Activated CD8-positive, alpha-beta memory T cell treated with anti-CD3 and anti-CD28 coated beads, Interleukin-2, amount 50 U/mL, for 24 hours (primary cell): ENCODE results near the gene GALNT15.

Experiments used
- DNase-seq: peaks from one replicate; pipeline ENCODE4 v3.0.0-alpha.2; 2020; ENCODE audit errors: extremely low read depth

The GALNT15 gene

DNA sequence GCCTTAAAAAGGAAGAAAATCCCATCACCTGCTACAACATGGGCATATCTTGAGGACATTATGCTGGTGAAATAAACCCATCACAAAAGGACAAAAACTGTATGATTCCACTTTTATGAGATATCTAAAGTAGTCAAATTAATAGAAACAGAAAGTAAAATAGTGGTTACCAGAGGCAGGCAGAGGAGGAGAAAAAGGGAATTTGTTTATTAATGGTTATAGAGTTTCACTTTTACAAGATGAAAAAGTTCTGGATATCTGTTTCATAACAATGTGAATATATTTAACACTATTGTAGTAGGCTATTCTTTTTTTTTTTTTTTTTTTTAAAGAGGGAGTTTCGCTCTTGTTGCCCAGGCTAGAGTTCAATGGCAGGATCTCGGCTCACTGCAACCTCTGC, 49.8 kb downstream of the GALNT15 start:
- DNase-seq, result no peak

DNA sequence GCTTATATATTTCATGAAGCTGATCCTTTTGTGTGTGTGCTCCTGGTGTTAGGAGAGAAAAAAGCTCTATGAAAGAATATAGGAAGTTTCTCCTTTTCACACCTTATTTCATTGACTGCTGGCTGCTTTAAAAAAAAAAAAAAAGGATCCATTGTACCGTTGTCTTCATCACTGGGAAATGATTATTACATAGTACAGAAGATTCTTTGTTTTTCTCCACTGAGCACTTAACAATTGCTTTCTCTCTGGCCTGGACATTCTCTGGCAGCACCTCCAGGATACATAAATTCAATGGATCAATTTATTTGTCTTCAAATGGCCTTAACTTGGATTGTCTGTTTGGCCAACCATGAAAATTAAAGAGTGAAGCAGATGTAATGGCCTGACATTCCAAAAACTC, 53.1 kb downstream of the GALNT15 start:
- DNase-seq, result no peak

- DNase-seq, result no peak
Observed at GRCh38 chr3:16229681-16230080, 55.2 kb downstream of the GALNT15 start.

DNA sequence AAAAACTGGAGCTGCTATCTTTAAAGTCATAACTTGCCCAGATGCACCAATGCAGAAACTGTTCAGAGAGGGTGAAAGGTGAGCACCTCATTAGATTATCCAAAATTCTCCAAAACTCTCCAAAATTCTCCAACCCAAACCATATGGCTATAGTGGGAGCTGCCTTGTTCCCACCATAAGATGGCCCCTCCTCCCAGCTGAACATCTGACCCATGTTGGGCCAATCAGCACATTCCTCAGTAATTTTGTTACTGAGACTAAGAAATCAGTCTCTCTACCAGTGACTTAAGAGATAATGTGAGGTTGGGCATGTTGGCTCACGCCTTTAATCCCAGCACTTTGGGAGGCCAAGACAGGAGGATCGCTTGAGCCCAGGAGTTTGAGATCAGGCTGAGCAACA, 57.5 kb downstream of the GALNT15 start:
- no peak for DNase-seq

GRCh38 chr3:16233806-16234205, 59.3 kb downstream of the GALNT15 start:
- DNase-seq, result no peak

DNA sequence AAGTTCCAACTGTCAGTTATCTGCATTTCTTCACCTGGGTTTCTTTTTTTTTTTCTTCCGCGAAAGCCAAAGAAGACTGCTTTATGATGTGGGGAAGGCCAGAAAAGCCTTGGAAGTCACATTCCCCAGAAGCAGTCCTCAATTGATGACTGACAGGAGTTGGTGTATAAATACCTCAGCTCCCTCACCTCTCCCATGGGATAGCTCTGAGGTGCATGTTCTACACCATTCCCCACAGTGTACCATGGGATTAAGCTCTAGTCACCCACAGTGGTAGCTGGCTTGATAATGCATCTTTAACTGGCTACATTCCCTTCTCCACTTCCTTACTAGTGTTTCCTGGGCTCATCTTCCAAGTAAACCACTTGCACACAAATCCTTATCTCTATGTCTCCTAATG, 59.8 kb downstream of the GALNT15 start:
- no peak for DNase-seq

GRCh38 chr3:16236030-16236639, 61.7 kb downstream of the GALNT15 start:
- no peak for DNase-seq

- no peak for DNase-seq
Observed at GRCh38 chr3:16236856-16237393, 62.4 kb downstream of the GALNT15 start.

GRCh38 chr3:16239086-16239770, 64.7 kb downstream of the GALNT15 start:
- no peak for DNase-seq

DNA sequence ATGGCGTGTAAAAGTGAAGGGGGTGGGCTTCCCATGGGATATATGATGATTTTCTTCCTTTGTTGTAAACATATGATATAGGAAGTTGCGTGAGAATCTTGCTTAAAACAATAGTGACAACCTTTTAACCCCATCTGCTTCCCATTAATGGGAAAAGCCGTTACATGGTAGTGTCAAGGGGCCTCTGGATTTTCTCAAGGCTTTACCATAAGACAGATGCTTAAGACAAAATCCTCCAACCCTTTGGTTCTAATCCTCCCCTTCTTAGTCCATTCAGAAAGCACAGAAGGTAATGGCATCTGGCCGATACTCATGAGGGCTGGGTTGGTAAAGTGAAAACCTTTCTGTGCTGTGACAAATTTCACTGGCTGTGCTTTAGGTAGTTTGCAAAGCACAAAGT, 65.3 kb downstream of the GALNT15 start:
- no peak for DNase-seq

DNA sequence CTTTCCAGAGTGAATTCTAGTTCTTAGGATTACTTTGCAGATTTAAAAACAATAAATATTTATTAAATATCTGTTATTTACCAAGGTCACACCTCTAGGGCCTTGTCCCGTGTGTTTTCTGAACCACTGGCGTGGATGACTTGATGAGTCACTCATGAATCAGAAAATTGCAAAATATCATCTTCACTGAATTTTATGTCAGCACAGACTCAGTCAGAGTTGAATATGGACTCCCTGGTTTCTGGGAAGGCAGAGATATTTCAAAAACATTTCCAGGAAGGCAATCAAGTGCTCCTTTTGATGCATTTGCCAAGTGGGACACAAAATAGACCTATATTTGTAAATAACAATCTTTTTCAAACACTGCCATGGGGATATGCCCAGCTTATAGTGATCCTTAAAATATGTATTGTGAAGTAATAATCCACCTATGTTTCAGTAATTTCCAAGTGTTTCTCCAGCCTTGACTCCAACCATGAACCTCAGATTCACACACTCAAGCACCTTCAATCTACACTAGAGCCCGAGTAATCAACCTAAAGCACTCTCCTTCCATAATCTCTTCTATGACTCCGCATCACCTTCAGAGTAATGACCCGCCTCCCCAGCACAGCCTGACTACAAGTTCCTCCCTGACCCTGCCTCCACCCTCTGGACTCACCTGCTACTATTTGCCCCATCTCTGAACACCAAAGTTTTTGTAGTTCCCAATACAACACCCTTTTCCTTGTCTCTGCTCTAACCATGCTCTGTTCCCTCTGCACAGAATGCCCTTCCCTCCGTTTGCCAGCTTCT, 65.9 kb downstream of the GALNT15 start:
- DNase-seq, result no peak

DNA sequence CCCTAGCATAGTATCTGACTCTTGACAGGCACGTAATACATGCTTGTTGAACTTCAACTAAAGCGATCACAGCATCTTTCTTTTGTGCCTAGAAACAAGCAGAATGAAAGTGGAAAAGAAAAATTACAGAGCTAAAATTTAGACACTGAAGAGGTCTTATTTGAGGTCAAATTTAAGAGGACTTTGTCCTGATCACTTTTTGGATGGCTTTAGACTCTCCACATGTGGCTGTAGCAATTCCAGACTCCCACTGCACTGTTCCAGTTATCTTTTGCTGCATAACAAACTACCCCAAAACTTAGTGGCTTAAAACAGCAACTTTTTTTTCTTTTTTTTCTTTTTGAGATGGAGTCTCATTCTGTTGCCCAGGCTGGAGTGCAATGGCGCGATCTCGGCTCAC, 66.7 kb downstream of the GALNT15 start:
- DNase-seq, result no peak

DNA sequence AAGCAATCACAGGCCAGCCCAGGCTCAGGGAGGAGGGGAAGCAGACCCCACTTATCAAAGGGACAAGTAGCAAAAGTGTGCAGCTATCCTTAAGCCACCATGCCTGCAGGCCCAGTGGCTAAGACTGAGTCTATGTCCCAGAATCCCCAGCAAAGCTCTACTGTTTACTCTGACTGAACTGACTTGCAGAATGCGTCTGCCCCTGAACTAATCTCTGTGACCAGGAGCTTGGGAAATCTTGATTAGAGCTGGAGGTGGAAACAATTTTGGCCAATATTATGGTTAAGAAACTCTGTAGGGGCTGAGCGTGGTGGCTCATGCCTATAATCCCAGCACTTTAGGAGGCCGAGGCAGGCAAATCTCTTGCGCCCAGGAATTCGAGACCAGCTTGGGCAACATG, 67.7 kb downstream of the GALNT15 start:
- no peak for DNase-seq

DNA sequence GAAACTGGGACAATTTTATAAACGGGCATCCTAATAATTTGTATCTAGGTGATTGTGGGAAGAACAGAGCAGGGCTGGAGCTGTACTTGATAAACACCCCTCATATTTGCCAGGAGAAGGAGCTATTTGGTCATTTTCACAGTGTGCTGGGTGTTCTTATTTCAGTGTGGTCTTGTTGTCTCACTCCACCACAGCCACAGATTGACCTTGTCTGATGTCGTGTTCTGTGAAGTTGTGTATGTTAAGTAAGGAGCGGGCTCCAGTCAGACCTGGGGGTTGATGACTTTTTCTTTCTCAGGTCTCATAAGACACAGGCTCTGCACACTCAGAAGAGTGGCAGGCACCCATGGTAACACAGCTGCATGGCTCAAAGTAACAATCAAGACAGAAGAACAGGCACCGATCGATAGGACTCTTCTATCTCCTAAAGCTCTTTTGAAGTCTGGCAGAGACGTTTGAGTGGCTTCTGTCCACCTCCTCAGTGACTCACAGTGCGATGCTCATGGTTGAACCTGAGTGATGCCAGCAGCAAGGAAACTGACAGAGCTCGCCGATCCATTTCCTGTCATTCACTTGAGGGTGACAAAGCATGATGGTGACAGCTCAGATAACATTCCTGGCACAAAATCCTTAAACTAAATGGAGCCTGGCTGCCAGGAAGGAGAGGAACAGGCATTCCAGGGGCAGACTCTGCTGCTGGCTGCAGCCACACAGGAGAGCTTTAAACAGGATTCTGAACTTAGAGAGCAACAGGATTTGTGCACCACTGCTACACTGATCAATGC, 69.4 kb downstream of the GALNT15 start:
- DNase-seq, result no peak

DNA sequence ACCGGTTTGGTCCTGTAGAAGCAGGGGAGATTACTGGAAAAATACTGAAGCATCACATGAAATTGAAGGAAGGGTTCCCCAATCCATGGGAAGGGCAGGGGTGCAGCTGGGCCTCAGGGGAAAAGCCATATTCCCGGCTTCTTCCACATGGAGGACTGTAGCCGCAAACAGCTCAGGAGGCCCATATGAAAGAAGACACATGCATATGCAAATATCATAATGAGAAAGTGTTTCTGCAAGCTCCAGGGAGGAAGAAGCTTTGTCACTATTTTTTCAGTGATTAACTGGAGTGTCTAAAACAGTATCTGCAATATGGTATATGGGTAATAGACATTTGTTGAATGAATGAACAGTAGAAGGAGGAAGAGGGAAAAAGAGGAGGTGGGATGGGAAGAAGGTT, 71.1 kb downstream of the GALNT15 start:
- DNase-seq, result no peak

DNA sequence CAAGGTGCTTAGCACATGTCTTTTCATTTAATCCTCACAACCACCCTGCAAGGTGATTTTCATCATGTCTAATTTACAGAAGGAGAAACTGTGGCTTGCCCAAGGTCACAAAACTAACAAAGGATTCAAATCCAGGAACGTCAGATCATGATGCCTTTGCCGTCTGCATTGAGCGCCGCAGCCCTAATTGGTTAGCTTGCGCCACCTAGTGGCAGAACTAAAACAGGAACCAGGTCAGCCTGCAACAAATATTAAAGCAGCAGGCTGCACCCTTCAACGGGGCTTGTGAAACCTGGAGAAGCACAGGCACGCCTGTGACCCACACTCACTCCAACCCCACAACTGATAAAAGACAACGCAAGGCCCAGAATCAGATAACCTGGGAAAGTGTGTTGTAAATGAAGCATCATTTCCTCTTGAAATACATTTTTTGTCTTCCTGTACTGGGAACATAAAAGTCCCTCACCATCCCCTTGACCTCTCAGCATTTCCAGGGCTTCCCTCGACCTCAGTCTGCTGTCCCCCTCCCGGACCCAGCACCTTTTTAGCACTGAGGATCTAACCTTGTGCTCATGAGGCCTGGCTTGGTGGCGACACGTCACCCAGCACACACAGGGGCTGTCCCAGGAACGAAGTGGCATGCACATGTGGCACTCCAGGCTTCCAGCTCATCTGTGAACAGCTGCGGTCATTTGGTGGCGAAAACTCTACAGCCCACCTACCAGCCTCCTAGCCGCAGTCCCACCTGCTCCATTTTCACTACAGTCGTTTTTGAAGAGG, 73.0 kb downstream of the GALNT15 start:
- peak; percentile 46 for DNase-seq

DNA sequence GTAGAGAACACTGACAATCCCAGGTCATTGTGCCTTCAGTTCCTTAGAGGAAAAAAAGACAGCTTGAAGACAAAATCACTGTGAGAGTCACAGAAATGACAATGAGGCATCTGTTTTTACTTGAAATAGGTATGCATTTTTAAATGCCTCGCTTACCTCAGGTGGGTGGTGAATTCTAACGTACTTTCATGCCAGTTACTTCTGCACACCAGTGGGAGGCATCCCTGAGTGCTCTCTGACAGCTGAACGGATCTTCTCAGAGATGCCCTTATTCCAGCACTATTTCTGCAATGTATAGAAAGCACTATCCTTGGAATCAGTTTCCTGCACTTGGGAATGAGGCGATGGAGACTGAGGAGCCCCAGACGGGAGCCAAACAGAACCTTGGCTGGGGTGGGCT, 74.1 kb downstream of the GALNT15 start:
- no peak for DNase-seq

DNA sequence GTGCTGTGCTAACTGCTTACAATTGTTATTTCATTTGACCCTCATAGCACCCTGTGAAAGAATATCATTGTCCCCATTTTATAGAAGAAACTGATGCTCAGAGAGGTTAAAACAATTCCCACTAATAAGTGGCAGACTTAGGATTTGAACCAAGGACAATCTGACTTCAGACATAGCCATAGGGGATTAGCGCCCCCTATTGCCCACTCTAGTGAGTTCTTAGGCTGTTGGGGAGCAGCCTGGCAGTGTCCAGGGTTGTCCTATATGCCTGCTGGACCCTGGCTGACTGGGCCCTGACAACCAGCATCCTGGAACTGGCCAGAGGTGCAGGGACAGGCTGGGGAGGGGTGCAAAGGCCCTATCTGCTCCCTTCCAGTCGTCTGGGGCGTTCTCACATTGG, 74.9 kb downstream of the GALNT15 start:
- DNase-seq, result no peak

DNA sequence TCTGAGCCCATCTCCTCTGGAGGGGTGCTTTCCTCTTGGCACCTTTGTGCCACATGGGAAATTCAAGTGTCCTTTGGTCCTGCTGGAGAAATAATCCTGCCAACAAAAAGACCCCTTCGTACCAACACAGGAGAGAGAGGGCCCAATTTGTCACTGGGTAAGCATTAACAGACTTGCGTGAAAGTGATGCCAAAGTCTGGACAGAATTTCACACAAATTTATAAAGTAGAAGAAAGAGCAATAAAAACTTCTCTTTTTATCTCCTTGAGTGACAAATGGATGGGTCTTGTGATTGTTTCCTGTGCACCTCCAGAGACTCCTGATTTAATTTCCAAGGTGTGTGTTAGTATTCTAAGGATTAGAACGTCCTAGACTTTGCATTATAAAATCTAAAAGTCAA, 75.4 kb downstream of the GALNT15 start:
- no peak for DNase-seq

GRCh38 chr3:16251316-16252085, 77.0 kb downstream of the GALNT15 start:
- no peak for DNase-seq
